Spleen (tissue), 11 donors: ENCODE results near the gene KLHDC9. TPM values are rescaled to one million over a fixed set of nuclear protein-coding genes. Genes with fewer than 3 reads are reported as not detected.
"Not testable (repeated sequence)": the region's sequence is repeated elsewhere in the genome, so short reads cannot be mapped to it uniquely, and the experiment has no call there.

ENCODE experiments used
- DNase-seq: peaks from one replicate; pipeline ENCODE4 v3.0.0-alpha.2; 2020
- H3K27ac ChIP-seq, 8 donors: fragments of 200-600 bp; sonication (generic) in 7 of 8; 1 replicate in 4 of 8; 2 replicates in 4 of 8; pipeline versions ENCODE4 v1.5.0 to v1.8.0; 2016 to 2021; ENCODE audit warnings: inconsistent platforms in 4 of 8, mild to moderate bottlenecking in 4 of 8, moderate library complexity in 1 of 8
- H3K27me3 ChIP-seq, 7 donors: fragments of 200-600 bp; sonication (generic) in 6 of 7; replicated peaks in 1 of 7; 1 replicate in 4 of 7; 2 replicates in 3 of 7; pipeline versions ENCODE4 v1.5.0 to v1.8.0; 2016 to 2021; ENCODE audit warnings: inconsistent platforms in 3 of 7, mild to moderate bottlenecking in 1 of 7
- H3K36me3 ChIP-seq, 6 donors: fragments of 200-600 bp; sonication (generic) in 5 of 6; 1 replicate in 4 of 6; 2 replicates in 2 of 6; pipeline versions ENCODE4 v1.5.0 to v1.8.0; 2016 to 2021; ENCODE audit warnings: inconsistent platforms in 2 of 6
- H3K4me1 ChIP-seq, 6 donors: fragments of 200-600 bp; sonication (generic) in 5 of 6; 1 replicate in 3 of 6; 2 replicates in 3 of 6; pipeline versions ENCODE4 v1.5.0 to v1.8.0; 2016 to 2021; ENCODE audit warnings: inconsistent platforms in 3 of 6
- H3K4me3 ChIP-seq, 8 donors: fragments of 200-600 bp; sonication (generic) in 7 of 8; 1 replicate in 4 of 8; 2 replicates in 4 of 8; pipeline versions ENCODE4 v1.5.0 to v1.8.0; 2016 to 2021; ENCODE audit warnings: inconsistent platforms in 4 of 8, mild to moderate bottlenecking in 4 of 8, moderate library complexity in 2 of 8
- H3K9me3 ChIP-seq, 8 donors: fragments of 200-600 bp; sonication (generic) in 7 of 8; 1 replicate in 4 of 8; 2 replicates in 4 of 8; pipeline versions ENCODE4 v1.5.0 to v1.8.0; 2016 to 2021; ENCODE audit warnings: inconsistent platforms in 4 of 8
- CTCF ChIP-seq, 11 experiments: fragments of 200-600 bp in 7 of 11; fragments of 450-650 bp in 4 of 11; sonication (generic) in 4 of 11; IDR thresholded peaks in 8 of 11; conservative IDR thresholded peaks in 3 of 11; 1 replicate in 7 of 11; 2 replicates in 4 of 11; pipeline versions ENCODE4 v1.4.0 to v1.8.0; 2016 to 2021; ENCODE audit warnings: antibody characterized with exemption in 11 of 11, inconsistent platforms in 4 of 11, mild to moderate bottlenecking in 1 of 11
- POLR2A ChIP-seq, 3 donors: fragments of 450-650 bp; IDR thresholded peaks; one replicate each; pipeline ENCODE4 v1.5.1; 2017; ENCODE audit warnings: antibody characterized with exemption in 3 of 3, mild to moderate bottlenecking in 1 of 3
- POLR2AphosphoS5 ChIP-seq, 3 donors: sonication (generic); formaldehyde crosslinking; IDR thresholded peaks; one replicate each; pipeline ENCODE4 v1.5.1; 2017; ENCODE audit warnings: antibody characterized with exemption in 3 of 3
- WGBS, 5 donors: extraction: QIAGEN DNeasy Blood & Tissue Kit in 3 of 5; methylation state at CpG; one replicate each; pipeline versions ENCODE4 v1.1.5 to v1.1.7; 2013 to 2018; 5-methylcytosine and 5-hydroxymethylcytosine counted together
- intact Hi-C: fragments of 100-400 bp; cut with DNase I; formaldehyde crosslinking; loops from one replicate; pipeline ENCODE4 v1.15.0; 2023; ENCODE audit warnings: low total_unique reads
- polyA plus RNA-seq, 3 donors: library from polyadenylated mRNA; stranded (reverse); fragments of 200-250 nt; gene quantifications; one replicate each; pipeline ENCODE4 v1.2.1, GENCODE V29; 2013
- total RNA-seq, 7 donors: library from RNA; depleted of rRNA in 3 of 7; stranded (reverse); fragments of >200 nt in 3 of 7; fragmentation: NEBNext Ultra II Directional in 4 of 7; extraction: Animal tissue kit (Norgen Biotek cat#: 25700) in 4 of 7; gene quantifications; one replicate each; pipeline versions ENCODE4 v1.1.0 to v1.2.1, GENCODE V29; 2016 to 2021
- donor health status: healthy with polysubstance abuse.
- donor health status: DM: no; HTN: no; CAD: no; lungs with moderate emphysema.
- donor health status: DM: no; HTN: no; CAD: no.
- donor health status: Bipolar disorder and iron deficiency.
- donor health status: healthy.
- donor health status: DM: no; HTN: no; CAD: no.
- donor health status: DM: yes; HTN: yes; CAD: no.

KLHDC9 gene
- total and polyA plus RNA-seq, 10 donors = 1.1 to 3.9 (median 1.7) TPM

GRCh38 chr1:161113915-161114314 is 15.8 kb downstream of the KLHDC9 start:
- TF ChIP-seq POLR2AphosphoS5 (IDR thresholded peaks at IDR 0.05) (no peak), POLR2A (IDR thresholded peaks at IDR 0.05) (no peak), CTCF (IDR thresholded peaks at IDR 0.05 in 8 of 11, conservative IDR thresholded peaks at IDR 0.05 in 3 of 11) (no peak)
- no peak for DNase-seq
- WGBS, 5 donors = 34 to 56% (median 45%) methylated on average over 1 of the region's 1 CpG
- intact Hi-C loops = no loop called here
- H3K27ac ChIP-seq = no peak overlapping the region
- peaks cover 44 to 77% (median 70%) of the 10 kb centered on the region in 6 donors for H3K4me1 ChIP-seq
- H3K27me3 ChIP-seq = no peaks in the 10 kb centered on the region
- no peak overlapping the region for H3K4me3 ChIP-seq
- H3K9me3 ChIP-seq = no peaks in the 10 kb centered on the region
- H3K36me3 ChIP-seq = peaks cover 0 to 28% (median 2%) of the 10 kb centered on the region in 6 donors

- WGBS, 5 donors = 61 to 81% (median 76%) methylated on average over 2 of the region's 2 CpGs
- no peaks in the 10 kb centered on the region for H3K9me3 ChIP-seq
- DNase-seq = no peak
- no peak for TF ChIP-seq POLR2AphosphoS5 (IDR thresholded peaks at IDR 0.05)
- TF ChIP-seq CTCF (IDR thresholded peaks at IDR 0.05 in 8 of 11, conservative IDR thresholded peaks at IDR 0.05 in 3 of 11) = no peak
- no peak for TF ChIP-seq POLR2A (IDR thresholded peaks at IDR 0.05)
- H3K4me1 ChIP-seq = peaks cover 50 to 84% (median 77%) of the 10 kb centered on the region in 6 donors
- peaks cover 0 to 24% (median 2%) of the 10 kb centered on the region in 6 donors for H3K36me3 ChIP-seq
- H3K4me3 ChIP-seq = no peak overlapping the region
- H3K27me3 ChIP-seq = no peaks in the 10 kb centered on the region
- no peak overlapping the region for H3K27ac ChIP-seq
- intact Hi-C loops = no loop called here
These were observed 16.4 kb downstream of the KLHDC9 start for GRCh38 chr1:161114556-161114955.

GRCh38 chr1:161115132-161115711 is 17.1 kb downstream of the KLHDC9 start:
- H3K9me3 ChIP-seq = no peaks in the 10 kb centered on the region
- H3K4me3 ChIP-seq = no peak overlapping the region
- TF ChIP-seq POLR2AphosphoS5 (IDR thresholded peaks at IDR 0.05) = no peak
- no peak for TF ChIP-seq POLR2A (IDR thresholded peaks at IDR 0.05)
- H3K36me3 ChIP-seq = peaks cover 0 to 24% (median 1%) of the 10 kb centered on the region in 6 donors
- H3K27ac ChIP-seq = no peak overlapping the region
- H3K27me3 ChIP-seq = no peaks in the 10 kb centered on the region
- intact Hi-C loops = no loop called here
- 83 to 94% (median 89%) methylated on average over 12 of the region's 12 CpGs for WGBS, 5 donors
- no peak for DNase-seq
- peaks cover 53 to 90% (median 83%) of the 10 kb centered on the region in 6 donors for H3K4me1 ChIP-seq

- 83 to 93% (median 89%) methylated on average over 5 to 6 of the region's 6 CpGs for WGBS, 5 donors
- intact Hi-C loops, H3K9me3 ChIP-seq, DNase-seq, H3K27me3 ChIP-seq, H3K27ac ChIP-seq: not testable (repeated sequence)
- Histone ChIP-seq H3K4me1 (peaks cover 53 to 94% (median 90%) of the 10 kb centered on the region in 6 donors), H3K4me3 (peak overlapping the region in 1 of 8 donors; percentile 86), H3K36me3 (peaks cover 0 to 31% (median 9%) of the 10 kb centered on the region in 6 donors)
These were observed 17.8 kb downstream of the KLHDC9 start for GRCh38 chr1:161115961-161116360.

GRCh38 chr1:161117759-161118581 is 19.8 kb downstream of the KLHDC9 start, which contains the start of the genes NIT1 and PFDN2:
TSS of gene NIT1 (plus strand) at chr1:161118105. CDS start at chr1:161118177, 72 bp downstream.
TSS of gene PFDN2 (minus strand) at chr1:161118037. CDS start at chr1:161118026, 11 bp downstream.
- peak within 1 kb of the TSS; percentile 86 to 100 (median 98) for H3K4me3 ChIP-seq
- no peaks in the 10 kb centered on the region for H3K9me3 ChIP-seq
- TF ChIP-seq POLR2AphosphoS5 (IDR thresholded peaks at IDR 0.05) (peak; percentile 98 to 100 (median 99)), POLR2A (IDR thresholded peaks at IDR 0.05) (peak; percentile 64 to 77 (median 65)), CTCF (IDR thresholded peaks at IDR 0.05 in 8 of 11, conservative IDR thresholded peaks at IDR 0.05 in 3 of 11) (peak in 3 of 11 experiments; percentile 8 to 41 (median 16))
- peak; percentile 97 for DNase-seq
- 0 to 1% (median 0%) methylated on average over 45 to 58 of the region's 58 CpGs for WGBS, 5 donors
- H3K27me3 ChIP-seq = no peaks in the 10 kb centered on the region
- H3K4me1 ChIP-seq = peaks cover 47 to 94% (median 88%) of the 10 kb centered on the region in 6 donors
- H3K27ac ChIP-seq = peak within 1 kb of the TSS; percentile 86 to 98 (median 94)
- peaks cover 0 to 51% (median 28%) of the 10 kb centered on the region in 6 donors for H3K36me3 ChIP-seq
- intact Hi-C loops = no loop called here
